ENCODE measurements around the gene R3HDML.
"Not testable (repeated sequence)": the region's sequence is repeated elsewhere in the genome, so short reads cannot be mapped to it uniquely, and the experiment has no call there.

The R3HDML gene, protein sequence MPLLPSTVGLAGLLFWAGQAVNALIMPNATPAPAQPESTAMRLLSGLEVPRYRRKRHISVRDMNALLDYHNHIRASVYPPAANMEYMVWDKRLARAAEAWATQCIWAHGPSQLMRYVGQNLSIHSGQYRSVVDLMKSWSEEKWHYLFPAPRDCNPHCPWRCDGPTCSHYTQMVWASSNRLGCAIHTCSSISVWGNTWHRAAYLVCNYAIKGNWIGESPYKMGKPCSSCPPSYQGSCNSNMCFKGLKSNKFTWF

DNA sequence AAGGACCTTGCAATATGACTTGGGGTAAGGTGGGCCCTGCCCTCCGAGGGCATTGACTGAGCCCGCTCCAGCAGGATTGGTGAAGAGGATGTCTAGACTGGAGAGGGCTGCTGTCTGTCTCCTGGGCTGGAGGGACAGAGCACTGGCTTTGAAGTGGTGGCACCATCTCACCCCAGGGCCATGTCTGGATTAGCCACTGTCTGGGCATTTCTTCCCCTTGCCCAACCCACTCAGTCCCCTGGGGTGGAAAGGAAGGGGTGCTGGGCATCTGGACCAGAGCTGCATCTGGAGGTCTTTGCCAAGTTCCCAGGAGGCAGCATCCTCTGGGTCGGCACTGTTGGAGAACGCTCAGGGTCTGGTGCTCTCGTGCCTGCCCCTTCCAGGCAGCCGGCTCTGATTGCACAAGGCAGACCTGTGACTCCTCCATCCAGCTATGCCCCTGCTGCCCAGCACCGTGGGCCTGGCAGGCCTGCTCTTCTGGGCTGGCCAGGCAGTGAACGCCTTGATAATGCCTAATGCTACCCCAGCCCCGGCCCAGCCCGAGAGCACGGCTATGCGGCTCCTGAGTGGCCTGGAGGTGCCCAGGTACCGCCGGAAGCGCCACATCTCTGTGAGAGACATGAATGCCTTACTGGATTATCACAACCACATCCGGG, at the start of gene R3HDML:
R3HDML (plus strand) TSS at position 319 of the 656 bp plus-strand sequence; CDS start at position 434, 115 bp downstream.
- in situ Hi-C loops (cut with MboI; ENCODE audit: low pct_unique_long_range_greater_than_20kb, low sequenced_read_pairs) = no loop called here
- DNase-seq = no peak

DNA sequence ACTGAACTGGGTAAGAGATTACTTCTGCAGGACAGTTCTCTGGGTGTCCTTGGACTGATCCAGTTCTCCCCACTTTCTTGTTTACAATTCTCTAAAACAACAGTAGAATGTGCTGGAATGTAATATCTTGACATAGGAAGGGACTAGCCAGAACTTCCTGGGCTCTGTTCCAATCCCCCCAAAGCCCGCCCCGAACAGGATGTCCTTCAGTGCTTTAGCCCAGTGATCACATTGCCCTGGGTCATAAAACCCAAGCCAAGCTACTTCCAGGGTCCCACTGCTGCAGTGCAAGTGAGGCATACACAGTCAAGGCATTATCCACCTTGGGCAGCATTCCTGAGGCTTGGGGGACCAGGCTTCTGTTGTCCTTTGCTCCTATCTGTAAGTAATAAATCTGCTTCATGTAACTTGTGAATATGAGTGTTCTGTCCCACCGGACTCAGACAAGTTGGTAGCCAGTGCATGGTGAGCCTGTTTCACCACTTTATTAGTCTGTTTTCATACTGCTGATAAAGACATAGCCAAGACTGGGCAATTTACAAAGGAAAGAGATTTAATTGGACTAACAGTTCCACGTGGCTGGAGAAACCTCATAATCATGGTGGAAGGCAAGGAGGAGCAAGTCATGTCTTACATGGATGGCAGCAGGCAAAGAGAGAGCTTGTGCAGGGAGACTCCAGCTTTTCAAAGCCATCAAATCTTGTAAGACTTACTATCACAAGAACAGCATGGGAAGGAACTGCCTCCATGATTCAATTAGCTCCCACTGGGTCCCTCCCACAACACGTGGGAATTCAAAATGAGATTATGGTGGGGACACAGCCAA, 49.4 kb upstream of the R3HDML start:
- in situ Hi-C loops (cut with MboI; ENCODE audit: low pct_unique_long_range_greater_than_20kb, low sequenced_read_pairs) = no loop called here

DNA sequence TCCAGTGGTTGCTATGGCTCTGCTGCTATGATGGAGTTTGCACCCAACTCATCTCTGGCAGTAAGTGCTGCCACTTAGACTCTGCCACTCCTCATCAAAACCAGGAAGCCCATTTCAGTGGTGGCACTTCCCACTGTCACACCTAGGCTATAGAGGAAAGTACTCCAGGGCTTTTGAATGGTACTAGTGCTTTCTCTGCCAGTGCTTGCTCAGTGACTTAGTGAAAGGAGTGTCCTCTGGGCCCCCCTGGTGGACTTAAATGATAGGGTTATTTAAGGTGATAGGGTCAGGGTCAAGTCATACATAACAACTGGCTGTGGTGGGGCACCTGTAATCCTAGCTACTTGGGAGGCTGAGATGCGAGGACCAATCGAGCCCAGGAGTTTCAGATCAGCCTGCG, 48.6 kb upstream of the R3HDML start:
- in situ Hi-C loops (cut with MboI; ENCODE audit: low pct_unique_long_range_greater_than_20kb, low sequenced_read_pairs) = no loop called here
- no peak for DNase-seq

More for the DNA sequence above, 49.4 kb upstream of the R3HDML start:
- DNase-seq = no peak

DNA sequence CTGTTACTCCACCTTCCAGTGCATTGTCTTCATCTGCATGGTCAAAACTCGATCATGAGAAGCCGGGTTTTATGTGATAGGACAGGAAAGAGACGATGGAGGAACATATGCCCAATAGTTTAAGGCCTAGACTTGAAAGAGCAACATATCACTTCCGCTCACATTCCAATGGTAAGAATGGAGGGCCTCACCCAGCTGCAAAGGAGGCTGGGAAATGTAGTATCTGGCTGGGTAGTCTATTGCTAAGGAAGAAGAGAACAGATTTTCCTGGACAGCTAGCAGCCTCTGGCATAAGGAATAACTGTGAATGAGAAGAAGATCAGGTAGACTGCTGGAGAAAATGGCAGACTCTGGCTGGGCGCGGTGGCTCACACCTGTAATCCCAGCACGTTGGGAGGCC, 45.1 kb upstream of the R3HDML start:
- DNase-seq = no peak
- in situ Hi-C loops (cut with MboI; ENCODE audit: low pct_unique_long_range_greater_than_20kb, low sequenced_read_pairs) = no loop called here

DNA sequence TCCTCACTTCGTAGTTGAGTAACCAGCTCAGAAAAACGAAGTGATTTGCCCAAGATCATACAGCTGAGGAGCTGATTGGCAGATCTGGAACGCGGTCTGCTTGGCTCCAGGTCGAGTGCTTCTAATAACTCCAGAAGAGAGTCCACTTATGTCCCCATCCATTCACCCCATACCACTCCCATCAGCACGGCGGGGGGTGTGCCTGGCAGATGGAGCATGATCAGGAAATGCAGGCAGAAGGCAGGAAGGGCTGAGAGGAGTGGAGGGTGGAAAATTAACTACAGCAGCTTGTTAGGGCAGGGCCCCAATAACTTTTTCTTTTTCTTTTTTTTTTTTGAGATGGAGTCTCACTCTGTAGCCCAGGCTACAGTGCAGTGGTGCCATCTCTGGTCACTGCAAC, 40.8 kb upstream of the R3HDML start:
- in situ Hi-C loops (cut with MboI; ENCODE audit: low pct_unique_long_range_greater_than_20kb, low sequenced_read_pairs) = no loop called here
- no peak for DNase-seq

DNA sequence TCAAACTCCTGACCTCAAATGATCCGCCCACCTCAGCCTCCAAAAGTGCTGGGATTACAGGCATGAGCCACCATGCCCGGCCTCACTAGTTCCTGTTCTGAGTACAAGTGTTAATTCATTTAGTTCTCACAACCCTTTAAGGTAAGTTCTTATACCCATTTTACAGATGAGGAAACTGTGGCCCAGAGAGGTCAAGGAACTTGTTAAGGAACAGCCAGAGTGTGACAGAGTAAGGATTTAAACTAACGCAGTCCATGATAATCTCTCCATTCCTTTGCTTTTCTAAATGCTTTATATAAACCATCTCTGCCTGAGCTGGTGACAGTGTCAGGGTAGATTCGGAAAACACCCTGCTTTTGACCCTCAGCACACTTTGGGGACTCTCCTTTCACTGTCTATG, 39.1 kb upstream of the R3HDML start:
- in situ Hi-C loops (cut with MboI; ENCODE audit: low pct_unique_long_range_greater_than_20kb, low sequenced_read_pairs) = no loop called here
- DNase-seq = no peak

DNA sequence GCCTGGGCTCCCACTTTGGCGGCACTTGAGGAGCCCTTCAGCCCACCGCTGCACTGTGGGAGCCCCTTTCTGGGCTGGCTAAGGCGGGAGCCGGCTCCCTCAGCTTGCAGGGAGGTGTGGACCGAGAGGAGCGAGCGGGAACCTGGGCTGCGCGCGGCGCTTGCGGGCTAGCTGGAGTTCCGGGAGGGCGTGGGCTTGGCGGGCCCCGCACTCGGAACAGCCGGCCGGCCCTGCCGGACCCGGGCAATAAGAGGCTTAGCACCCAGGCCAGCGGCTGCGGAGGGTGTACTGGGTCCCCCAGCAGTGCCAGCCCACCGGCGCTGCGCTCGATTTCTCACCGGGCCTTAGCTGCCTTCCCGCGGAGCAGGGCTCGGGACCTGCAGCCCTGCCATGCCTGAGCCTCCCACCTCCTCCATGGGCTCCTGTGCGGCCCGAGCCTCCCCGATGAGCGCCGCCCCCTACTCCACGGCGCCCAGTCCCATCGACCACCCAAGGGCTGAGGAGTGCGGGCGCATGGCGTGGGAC, 37.8 kb upstream of the R3HDML start:
- in situ Hi-C loops (cut with MboI; ENCODE audit: low pct_unique_long_range_greater_than_20kb, low sequenced_read_pairs) = not testable (repeated sequence)

DNA sequence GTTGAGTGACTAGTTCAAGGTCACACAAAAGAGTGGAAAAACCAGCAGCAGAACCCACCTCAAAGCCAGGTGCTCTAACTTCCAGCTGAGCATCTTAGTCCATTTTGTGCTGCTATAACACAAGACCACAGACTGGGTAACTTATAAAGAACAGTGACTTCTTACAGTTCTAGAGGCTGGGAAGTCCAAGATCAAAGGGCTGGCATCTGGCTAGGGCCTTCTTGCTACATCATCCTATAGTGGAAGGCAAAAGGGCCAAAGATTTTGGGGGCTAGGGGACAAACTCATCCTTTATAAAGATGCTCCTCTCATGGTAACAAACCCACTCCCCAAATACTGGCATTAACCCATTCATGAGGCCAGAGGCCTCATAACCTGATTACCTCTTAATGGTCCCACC, 35.6 kb upstream of the R3HDML start:
- in situ Hi-C loops (cut with MboI; ENCODE audit: low pct_unique_long_range_greater_than_20kb, low sequenced_read_pairs) = no loop called here
- DNase-seq = no peak

More for the DNA sequence above, 37.8 kb upstream of the R3HDML start:
- not testable (repeated sequence) for DNase-seq

DNA sequence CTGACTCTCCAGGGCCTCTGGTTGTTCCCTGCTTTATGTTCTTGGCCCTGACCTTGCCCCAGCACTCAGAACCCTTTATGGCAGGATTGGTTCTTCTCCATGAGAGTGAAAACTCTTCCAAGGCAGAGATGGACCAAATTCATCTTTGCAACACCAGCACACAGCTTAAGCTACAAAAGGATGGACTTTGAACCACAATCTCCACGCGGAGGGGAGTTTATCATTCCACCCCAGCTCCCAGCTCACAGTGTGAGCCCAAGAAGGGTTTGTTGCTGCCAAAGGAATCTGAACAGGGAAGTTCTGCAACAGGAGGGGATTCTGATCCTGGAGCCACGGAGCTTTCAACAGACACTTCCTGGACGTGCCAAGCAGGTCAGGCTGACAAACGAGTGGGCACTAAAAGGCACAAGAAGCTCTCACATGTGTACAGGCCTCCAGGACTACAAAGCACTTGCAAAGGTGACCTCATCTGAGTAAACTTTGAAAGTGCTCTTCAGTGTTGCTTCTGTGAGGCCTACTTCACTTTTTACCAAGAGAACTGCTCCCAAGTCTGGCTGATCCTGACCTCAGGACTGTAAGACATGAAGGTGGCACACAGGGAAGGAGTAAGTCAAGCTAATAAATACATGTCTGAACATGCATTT, 34.7 kb upstream of the R3HDML start:
- in situ Hi-C loops (cut with MboI; ENCODE audit: low pct_unique_long_range_greater_than_20kb, low sequenced_read_pairs) = no loop called here
- no peak for DNase-seq

DNA sequence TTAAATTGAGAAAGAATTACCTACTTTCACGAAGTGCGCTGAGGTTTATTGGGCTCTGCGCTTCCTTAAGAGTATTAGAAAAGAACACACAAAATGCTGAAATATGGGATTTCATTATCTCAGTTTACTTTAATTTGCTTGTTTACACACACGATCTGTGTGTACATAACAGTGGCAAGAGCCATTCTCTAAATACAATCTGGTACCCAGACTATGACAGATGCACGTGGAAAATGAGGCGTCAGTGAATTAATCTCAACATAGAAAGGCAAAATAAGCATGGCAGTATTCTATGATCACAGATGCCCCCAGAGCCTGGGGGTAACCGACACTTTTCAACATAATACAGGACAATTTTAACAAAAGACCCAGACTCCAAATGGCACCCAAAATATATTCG, 34.1 kb upstream of the R3HDML start:
- in situ Hi-C loops (cut with MboI; ENCODE audit: low pct_unique_long_range_greater_than_20kb, low sequenced_read_pairs) = no loop called here
- no peak for DNase-seq

DNA sequence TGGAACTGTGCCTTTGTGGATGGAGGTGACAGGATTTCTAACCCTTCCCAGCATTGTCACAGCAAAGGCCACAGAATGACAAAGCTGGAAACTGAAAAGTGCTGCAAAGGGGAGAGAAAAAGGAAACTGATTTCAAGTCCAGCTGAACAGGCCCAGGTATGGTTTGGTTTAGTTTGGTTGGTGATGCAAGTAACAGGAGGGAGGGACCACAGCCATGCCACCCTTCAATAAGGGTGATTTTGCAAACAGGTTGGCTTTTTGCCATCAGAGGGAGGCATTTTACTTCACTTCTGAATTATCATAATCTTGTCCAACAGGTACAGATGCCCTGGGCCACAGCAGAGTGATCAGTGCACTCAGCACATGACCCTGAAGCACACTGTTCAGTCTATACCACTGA, 32.5 kb upstream of the R3HDML start:
- no peak for DNase-seq
- in situ Hi-C loops (cut with MboI; ENCODE audit: low pct_unique_long_range_greater_than_20kb, low sequenced_read_pairs) = no loop called here

DNA sequence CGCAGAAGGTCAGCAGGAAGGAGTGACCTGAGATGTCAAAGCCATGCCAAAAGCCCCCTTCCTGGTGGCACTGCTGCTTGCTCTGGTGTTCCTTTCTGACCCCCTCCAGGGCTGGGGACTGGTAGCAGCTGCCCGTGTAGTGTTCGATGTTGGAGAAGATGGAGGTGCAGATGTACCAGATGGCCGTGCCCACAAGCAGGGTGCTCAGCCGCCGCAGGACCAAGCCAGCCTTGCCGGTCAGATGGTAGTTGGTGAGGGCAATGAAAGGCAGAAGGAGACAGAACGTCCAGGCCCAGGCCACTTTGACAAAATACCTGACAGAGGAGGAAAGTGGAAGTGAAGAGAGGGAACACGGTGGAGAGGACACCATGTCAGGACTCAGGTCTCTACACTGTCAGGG, 29.9 kb upstream of the R3HDML start:
- in situ Hi-C loops (cut with MboI; ENCODE audit: low pct_unique_long_range_greater_than_20kb, low sequenced_read_pairs) = no loop called here
- no peak for DNase-seq

DNA sequence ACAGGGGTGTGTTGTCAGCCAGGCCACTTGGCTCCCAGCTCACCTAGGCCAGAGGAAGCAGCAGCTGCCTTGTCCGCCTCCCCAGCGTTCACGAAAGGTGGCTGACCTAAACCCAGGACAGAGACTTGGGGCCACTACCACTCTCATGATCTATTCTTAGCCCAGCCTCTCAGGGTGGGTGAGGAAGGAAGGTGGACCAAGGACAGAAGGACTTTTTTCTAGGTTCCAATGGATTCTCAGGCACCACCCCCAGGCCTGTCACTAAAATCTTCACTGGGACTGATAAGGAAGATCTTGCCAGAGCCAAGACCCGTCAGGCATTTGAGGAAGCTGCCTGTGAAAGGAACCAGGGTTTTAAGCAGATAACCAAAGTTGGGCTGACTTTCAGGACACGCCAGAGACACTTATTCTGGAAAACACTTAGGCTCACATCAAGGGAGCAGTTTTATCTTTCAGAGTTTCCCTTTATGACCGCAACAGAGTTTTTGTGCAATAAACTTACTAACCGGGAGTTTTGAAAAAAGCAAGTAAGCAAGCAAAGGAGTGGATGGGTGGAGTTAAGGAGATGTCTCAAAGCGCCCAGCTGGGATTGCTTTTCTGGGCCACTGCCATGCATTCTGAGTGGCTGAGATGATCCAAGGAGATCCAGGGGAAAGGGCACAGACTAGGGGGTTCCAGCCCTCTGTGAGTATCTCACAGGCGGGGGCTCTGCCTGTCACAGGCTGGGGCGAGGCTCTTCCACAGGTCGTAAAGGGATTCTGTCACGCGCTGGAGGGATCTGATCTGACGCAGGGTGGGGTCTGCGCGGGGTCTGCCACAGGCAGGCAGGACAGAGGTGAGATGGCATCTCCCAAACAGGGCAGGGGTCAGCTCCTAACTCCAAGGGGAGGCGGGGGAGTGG, 26.8 kb upstream of the R3HDML start:
- in situ Hi-C loops (cut with MboI; ENCODE audit: low pct_unique_long_range_greater_than_20kb, low sequenced_read_pairs) = no loop called here
- peak; percentile 57 for DNase-seq

DNA sequence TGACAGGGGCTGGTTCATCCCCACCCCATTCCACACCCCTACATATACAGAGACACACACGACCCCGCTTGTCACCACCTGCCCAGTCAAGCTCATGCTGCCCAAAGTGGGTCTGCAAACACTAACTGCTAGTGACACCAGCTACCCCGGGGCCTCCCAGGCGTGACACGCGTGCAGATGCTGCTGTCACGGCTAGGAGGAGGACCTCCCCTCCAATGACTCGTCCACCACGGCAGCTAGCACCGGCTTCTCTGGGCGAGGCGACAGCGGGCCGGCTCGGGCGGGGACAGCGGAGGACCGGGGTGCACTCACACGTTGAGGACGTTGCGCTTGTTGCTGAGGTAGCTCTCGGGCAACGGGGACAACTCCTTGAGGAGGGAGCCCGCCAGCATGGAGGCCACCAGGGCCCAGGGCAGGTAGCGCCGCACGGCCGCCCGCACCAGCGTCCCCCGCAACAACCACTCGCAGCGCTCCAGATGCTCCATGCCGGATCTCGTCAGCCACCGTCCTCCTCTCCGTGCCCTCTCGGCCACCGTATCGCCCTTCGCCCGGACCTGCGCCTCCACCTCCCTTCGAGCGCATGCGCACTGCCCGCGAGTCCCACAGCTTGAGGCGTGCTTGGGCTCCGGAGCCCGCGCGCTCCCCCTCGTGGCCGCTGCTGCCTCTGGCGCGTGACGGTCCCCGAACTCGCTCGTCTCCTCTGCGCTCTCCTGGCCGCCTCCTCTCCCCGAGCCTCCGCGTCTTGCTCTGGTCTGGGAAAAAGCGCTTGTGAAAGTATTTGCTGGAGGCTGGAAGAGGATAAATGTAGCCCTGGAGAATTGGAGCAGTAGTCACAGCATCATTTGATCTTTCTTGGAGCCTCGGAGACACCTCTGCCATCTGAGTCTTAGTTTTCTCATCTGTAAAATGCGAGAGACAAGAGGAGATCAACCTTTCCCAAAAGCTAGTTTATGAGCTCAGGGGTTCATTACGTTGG, 25.9 kb upstream of the R3HDML start, which contains the start of gene FITM2:
FITM2 (minus strand) TSS at position 539 of the 976 bp plus-strand sequence; CDS start at position 485, 54 bp downstream.
- peak; percentile 95 for DNase-seq
- in situ Hi-C loops (cut with MboI; ENCODE audit: low pct_unique_long_range_greater_than_20kb, low sequenced_read_pairs) = no loop called here

DNA sequence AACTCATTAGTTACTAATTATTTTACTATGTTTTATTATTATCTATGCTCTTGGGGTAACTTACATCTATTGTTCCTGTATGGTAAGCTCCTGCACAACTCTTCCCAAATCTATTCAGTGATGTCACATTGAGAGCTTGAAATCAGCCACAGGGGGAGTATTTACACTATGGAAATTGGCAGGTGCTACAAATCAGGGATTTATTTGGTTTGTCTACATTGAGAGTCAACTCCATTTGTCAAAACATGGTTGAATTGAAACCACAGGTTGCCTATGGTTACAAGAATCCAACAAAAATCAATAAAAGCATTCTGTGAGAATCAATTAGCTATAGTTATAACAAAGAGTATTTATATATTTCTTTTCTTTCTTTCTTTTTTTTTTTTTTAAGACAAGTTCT, 22.0 kb upstream of the R3HDML start:
- in situ Hi-C loops (cut with MboI; ENCODE audit: low pct_unique_long_range_greater_than_20kb, low sequenced_read_pairs) = no loop called here
- no peak for DNase-seq

DNA sequence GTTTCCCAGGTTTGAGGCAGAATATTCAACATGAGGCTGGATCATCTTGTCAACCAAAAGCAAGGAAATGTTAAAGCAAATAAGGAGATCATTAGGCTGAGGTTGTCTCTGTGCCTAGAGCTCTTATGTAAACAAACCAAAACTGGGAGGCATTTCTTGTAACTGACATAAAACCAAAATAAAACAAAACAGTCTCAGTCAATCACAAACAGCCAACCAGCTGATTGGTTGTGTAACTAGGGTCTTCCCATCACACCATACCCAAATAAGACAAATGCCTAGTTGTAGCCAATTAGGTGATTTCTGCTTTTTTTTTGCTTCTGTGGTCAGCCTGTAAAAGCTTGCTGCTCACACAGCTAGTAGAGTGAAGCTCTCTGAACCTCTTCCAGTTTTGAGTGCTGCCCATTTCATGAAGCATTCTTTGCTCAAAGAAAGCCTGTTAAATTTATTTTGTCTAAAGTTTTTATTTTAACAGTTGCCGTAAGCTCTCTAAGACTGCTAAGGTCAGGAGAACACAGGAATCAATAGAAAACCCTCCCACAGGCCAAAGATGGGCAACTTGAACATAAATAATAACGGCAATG, 16.9 kb upstream of the R3HDML start:
- in situ Hi-C loops (cut with MboI; ENCODE audit: low pct_unique_long_range_greater_than_20kb, low sequenced_read_pairs) = no loop called here

DNA sequence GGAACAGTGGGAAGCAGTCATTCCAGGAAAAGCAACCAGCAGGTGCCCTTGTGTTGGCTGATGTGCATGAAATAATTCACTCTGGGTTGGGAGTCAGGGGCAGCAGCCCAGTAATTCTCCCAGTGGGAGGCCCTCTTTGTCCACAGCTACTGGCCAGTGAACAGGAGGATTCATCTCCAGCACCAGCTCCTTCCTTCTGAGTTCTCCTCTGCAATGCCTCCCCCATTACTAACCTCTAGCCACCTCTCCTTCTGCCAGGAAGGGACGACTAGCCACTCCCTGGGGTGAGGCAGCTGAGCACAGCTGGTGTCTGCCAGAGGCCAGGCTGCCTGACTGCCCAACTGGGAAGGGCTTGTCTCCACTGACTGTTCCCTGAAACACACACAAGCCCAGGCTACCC, 12.5 kb upstream of the R3HDML start:
- in situ Hi-C loops (cut with MboI; ENCODE audit: low pct_unique_long_range_greater_than_20kb, low sequenced_read_pairs) = no loop called here

More for the DNA sequence above, 16.9 kb upstream of the R3HDML start:
- no peak for DNase-seq

More for the DNA sequence above, 12.5 kb upstream of the R3HDML start:
- DNase-seq = no peak
